H1 (cell line): Measurements from ENCODE around the gene FPGS. TPM values are rescaled to one million over a fixed set of nuclear protein-coding genes. Genes with fewer than 3 reads are reported as not detected.

Experiments used
- CTCF ChIA-PET: fragments of 300-600 bp; sonication (Branson Sonifier 250); formaldehyde crosslinking; loops from one replicate; lab custom pipeline; 2021; ENCODE audit not compliant: partially characterized antibody; lab: Charles Lee
- POLR2A ChIA-PET: fragments of 300-600 bp; sonication (Branson Sonifier 250); formaldehyde crosslinking; loops from one replicate; lab custom pipeline; 2021; ENCODE audit warnings: inconsistent platforms; ENCODE audit not compliant: partially characterized antibody; lab: Charles Lee
- DNase-seq, 2 experiments: peaks; one replicate each; pipeline versions ENCODE4 v3.0.0 to v3.0.0-alpha.2; 2010 to 2022; ENCODE audit warnings: low spot score in 2 of 2, low read depth in 1 of 2, mixed read lengths in 1 of 2
- FAIRE-seq: peaks from 2 replicates; lab custom pipeline; 2011; peaks lifted over from hg19 to GRCh38; lab: Jason Lieb, UNC
- H2AFZ ChIP-seq: 2 replicates; pipeline ENCODE4 v1.8.1; 2012; ENCODE audit warnings: low read length, inconsistent platforms
- H2AK5ac ChIP-seq: 2 replicates; pipeline ENCODE4 v1.6.1; 2013; ENCODE audit warnings: low read depth, low read length
- H2BK120ac ChIP-seq: replicated peaks from 2 replicates; pipeline ENCODE3; 2013; ENCODE audit warnings: low read depth, low read length, inconsistent platforms
- H2BK12ac ChIP-seq: 2 replicates; pipeline ENCODE4 v1.6.1; 2013; ENCODE audit warnings: low read depth, low read length
- H2BK15ac ChIP-seq: 2 replicates; pipeline ENCODE4 v1.6.1; 2013; ENCODE audit warnings: low read length
- H2BK20ac ChIP-seq: 2 replicates; pipeline ENCODE4 v1.6.1; 2013; ENCODE audit warnings: low read length
- H2BK5ac ChIP-seq: 2 replicates; pipeline ENCODE4 v1.6.1; 2013; ENCODE audit warnings: low read depth, low read length
- H3K14ac ChIP-seq: 2 replicates; pipeline ENCODE4 v1.6.1; 2013; ENCODE audit warnings: inconsistent platforms; ENCODE audit not compliant: insufficient read length
- H3K18ac ChIP-seq: 2 replicates; pipeline ENCODE4 v1.6.1; 2013; ENCODE audit warnings: low read length; ENCODE audit errors: extremely low read depth
- H3K23ac ChIP-seq: 2 replicates; pipeline ENCODE4 v1.6.1; 2013; ENCODE audit warnings: inconsistent platforms; ENCODE audit not compliant: insufficient read length
- H3K23me2 ChIP-seq: 2 replicates; pipeline ENCODE4 v1.6.1; 2013; ENCODE audit warnings: low read depth, low read length
- H3K27ac ChIP-seq: 2 replicates; pipeline ENCODE4 v1.6.1; 2011; ENCODE audit warnings: low read depth, low read length, inconsistent platforms
- H3K27me3 ChIP-seq, 4 experiments: replicated peaks in 1 of 4; 1 replicate in 1 of 4; 2 replicates in 3 of 4; pipeline versions ENCODE4 v1.6.1 to v1.8.1; 2011 to 2013; ENCODE audit warnings: low read length in 3 of 4, mild to moderate bottlenecking in 3 of 4, inconsistent platforms in 2 of 4, mixed read lengths in 2 of 4, moderate library complexity in 1 of 4; ENCODE audit not compliant: control insufficient read depth in 3 of 4, insufficient read depth in 3 of 4; ENCODE audit errors: extremely low read depth in 1 of 4
- H3K36me3 ChIP-seq, 4 experiments: 2 replicates each; pipeline versions ENCODE4 v1.6.1 to v1.8.1; 2011 to 2013; ENCODE audit warnings: mild to moderate bottlenecking in 4 of 4, low read length in 3 of 4, moderate library complexity in 2 of 4, control low read depth in 1 of 4, inconsistent platforms in 1 of 4; ENCODE audit not compliant: insufficient read depth in 4 of 4, control insufficient read depth in 2 of 4
- H3K4ac ChIP-seq: replicated peaks from 2 replicates; pipeline ENCODE3; 2013; ENCODE audit warnings: low read length, low read depth, mixed read lengths, inconsistent platforms; ENCODE audit not compliant: insufficient read length
- H3K4me1 ChIP-seq, 4 experiments: replicated peaks in 1 of 4; 1 replicate in 1 of 4; 2 replicates in 3 of 4; pipeline versions ENCODE4 v1.6.1 to v1.8.1; 2011 to 2013; ENCODE audit warnings: low read length in 3 of 4, inconsistent platforms in 2 of 4, mixed read lengths in 1 of 4; ENCODE audit not compliant: insufficient read depth in 4 of 4, control insufficient read depth in 3 of 4
- H3K4me2 ChIP-seq, 2 experiments: 2 replicates each; pipeline versions ENCODE4 v1.6.1 to v1.8.1; 2011 to 2013; ENCODE audit warnings: low read depth in 2 of 2, low read length in 2 of 2, control low read depth in 1 of 2, inconsistent platforms in 1 of 2, mild to moderate bottlenecking in 1 of 2; ENCODE audit not compliant: insufficient read depth in 1 of 2
- H3K4me3 ChIP-seq, 4 experiments: fragments of 200-600, 300-600 bp in 1 of 4; sonication (generic), shearing (Covaris generic), sonication (Bioruptor Twin) in 1 of 4; 2 replicates each; pipeline versions ENCODE4 v1.5.1 to v1.8.1; 2011 to 2016; ENCODE audit warnings: low read length in 4 of 4, low read depth in 3 of 4, control low read depth in 2 of 4, inconsistent platforms in 2 of 4, mild to moderate bottlenecking in 2 of 4, mixed read lengths in 1 of 4, moderate library complexity in 1 of 4; ENCODE audit not compliant: insufficient read depth in 2 of 4; ENCODE audit errors: extremely low read depth in 1 of 4
- H3K56ac ChIP-seq: replicated peaks from 2 replicates; pipeline ENCODE3; 2013; ENCODE audit warnings: low read depth, mild to moderate bottlenecking, mixed read lengths, low read length, inconsistent platforms; ENCODE audit not compliant: insufficient read length
- H3K79me1 ChIP-seq: 2 replicates; pipeline ENCODE4 v1.6.1; 2013; ENCODE audit warnings: low read depth, low read length, control low read depth
- H3K79me2 ChIP-seq, 2 experiments: 2 replicates each; pipeline versions ENCODE4 v1.6.1 to v1.8.1; 2012 to 2013; ENCODE audit warnings: low read length in 2 of 2, mild to moderate bottlenecking in 2 of 2, inconsistent platforms in 1 of 2; ENCODE audit not compliant: insufficient read depth in 2 of 2, control insufficient read depth in 1 of 2
- H3K9ac ChIP-seq, 4 experiments: replicated peaks in 1 of 4; 1 replicate in 1 of 4; 2 replicates in 3 of 4; pipeline versions ENCODE4 v1.6.1 to v1.8.1; 2011 to 2013; ENCODE audit warnings: low read depth in 3 of 4, low read length in 3 of 4, control low read depth in 2 of 4, mild to moderate bottlenecking in 2 of 4, moderate library complexity in 2 of 4, inconsistent platforms in 1 of 4; ENCODE audit errors: extremely low read depth in 1 of 4
- H3K9me3 ChIP-seq, 2 experiments: 2 replicates each; pipeline versions ENCODE4 v1.6.1 to v1.8.1; 2012 to 2013; ENCODE audit warnings: mild to moderate bottlenecking in 2 of 2, moderate library complexity in 2 of 2, control low read depth in 1 of 2, inconsistent platforms in 1 of 2, low read depth in 1 of 2, low read length in 1 of 2, mixed read lengths in 1 of 2; ENCODE audit not compliant: insufficient read depth in 2 of 2
- H4K20me1 ChIP-seq, 2 experiments: replicated peaks in 1 of 2; 2 replicates each; pipeline versions ENCODE3 to v1.8.1; 2011 to 2013; ENCODE audit warnings: inconsistent platforms in 2 of 2, low read length in 2 of 2, mild to moderate bottlenecking in 1 of 2; ENCODE audit not compliant: insufficient read depth in 2 of 2, control insufficient read depth in 1 of 2
- H4K5ac ChIP-seq: 2 replicates; pipeline ENCODE4 v1.6.1; 2013; ENCODE audit warnings: low read length, low read depth, mixed read lengths, inconsistent platforms; ENCODE audit not compliant: insufficient read length
- H4K8ac ChIP-seq: 2 replicates; pipeline ENCODE4 v1.8.0; 2013; ENCODE audit warnings: mild to moderate bottlenecking, moderate library complexity, low read length, inconsistent platforms; ENCODE audit not compliant: insufficient read depth; ENCODE audit errors: extremely low read depth
- H4K91ac ChIP-seq: replicated peaks from 2 replicates; pipeline ENCODE3; 2013; ENCODE audit warnings: low read length, mixed read lengths, inconsistent platforms; ENCODE audit not compliant: insufficient read length
- BRCA1 ChIP-seq: IDR thresholded peaks from 2 replicates; pipeline ENCODE4 v1.6.1; 2012; ENCODE audit warnings: low read depth, low read length, improper control_type of control experiment
- CEBPB ChIP-seq: IDR thresholded peaks from 2 replicates; pipeline ENCODE4 v1.6.1; 2012; ENCODE audit warnings: low read depth, low read length
- EGR1 ChIP-seq: IDR thresholded peaks from 2 replicates; pipeline ENCODE4 v1.6.1; 2011; ENCODE audit warnings: low read depth, low read length, borderline replicate concordance
- JUND ChIP-seq: IDR thresholded peaks from 2 replicates; pipeline ENCODE4 v1.6.1; 2011; ENCODE audit warnings: mild to moderate bottlenecking, improper control_type of control experiment, low read length
- KDM4A ChIP-seq: IDR thresholded peaks from one replicate; pipeline ENCODE4 v1.7.1; 2012; ENCODE audit warnings: low read depth, mild to moderate bottlenecking, moderate library complexity, low read length, inconsistent platforms; ENCODE audit not compliant: severe bottlenecking
- KDM5A ChIP-seq: fragments of 200-600 bp; IDR thresholded peaks from 2 replicates; pipeline ENCODE4 v1.7.1; 2012; ENCODE audit warnings: mild to moderate bottlenecking, low read length, inconsistent platforms, mixed read lengths
- POLR2AphosphoS5 ChIP-seq: IDR thresholded peaks from 2 replicates; pipeline ENCODE4 v1.6.1; 2011; ENCODE audit warnings: low read depth, low read length
- POU5F1 ChIP-seq: IDR thresholded peaks from 2 replicates; pipeline ENCODE4 v1.6.1; 2011; ENCODE audit warnings: low read depth, mild to moderate bottlenecking, low read length, moderate library complexity
- SAP30 ChIP-seq: fragments of 300-600 bp; sonication (generic); IDR thresholded peaks from 2 replicates; pipeline ENCODE4 v1.7.1; 2012; ENCODE audit warnings: low read length, moderate library complexity, mild to moderate bottlenecking, inconsistent platforms; ENCODE audit not compliant: insufficient read depth, insufficient replicate concordance
- SP4 ChIP-seq: IDR thresholded peaks from 2 replicates; pipeline ENCODE4 v1.6.1; 2012; ENCODE audit warnings: low read length, inconsistent platforms
- YY1 ChIP-seq: IDR thresholded peaks from 2 replicates; pipeline ENCODE4 v1.6.1; 2011; ENCODE audit warnings: low read depth, mild to moderate bottlenecking, low read length
- WGBS, 2 experiments: shearing (Covaris generic) in 1 of 2; methylation state at CpG; one replicate each; pipeline versions ENCODE4 v1.1.6 to v1.1.7; 2013 to 2015; ENCODE audit warnings: low lambda C conversion rate in 2 of 2, mixed read lengths in 2 of 2, inconsistent platforms in 1 of 2, low coverage in 1 of 2, missing lambda C conversion rate in 1 of 2; ENCODE audit not compliant: insufficient replicate concordance in 2 of 2, insufficient coverage in 1 of 2, insufficient read length in 1 of 2; ENCODE audit errors: extremely low coverage in 1 of 2, missing lambda C conversion rate in 1 of 2; 5-methylcytosine and 5-hydroxymethylcytosine counted together
- polyA plus RNA-seq, 7 experiments: library from polyadenylated mRNA; depleted of rRNA in 3 of 7; stranded (reverse) in 5 of 7; unstranded in 2 of 7; fragments of >200 nt in 5 of 7; fragments of 200-250 nt in 2 of 7; gene quantifications; 1 replicate in 5 of 7; 2 replicates in 1 of 7; 4 replicates in 1 of 7; pipeline versions ENCODE4 v1.2.1 to v1.2.3, GENCODE V29; 2011 to 2013; ENCODE audit warnings: missing spikeins in 2 of 7, mixed read lengths in 2 of 7
- total RNA-seq: library from RNA; stranded (reverse); fragmentation: NEBNext Ultra II Directional; extraction: Animal tissue kit (Norgen Biotek cat#: 25700); gene quantifications from 2 replicates; pipeline ENCODE4 v1.2.1, GENCODE V29; 2021
- TF ChIP-seq, protein P1 (sequence below): IDR thresholded peaks from 2 replicates; pipeline ENCODE4 v1.6.1; 2011; ENCODE audit warnings: low read depth, mild to moderate bottlenecking, low read length; ENCODE audit not compliant: insufficient read depth

Gene FPGS
- total and polyA plus RNA-seq, 2 of the 8 experiments (the other 6 are each of a cell fraction or from before 2014, with no cell fraction given), result 62.4 to 83.0 TPM

DNA sequence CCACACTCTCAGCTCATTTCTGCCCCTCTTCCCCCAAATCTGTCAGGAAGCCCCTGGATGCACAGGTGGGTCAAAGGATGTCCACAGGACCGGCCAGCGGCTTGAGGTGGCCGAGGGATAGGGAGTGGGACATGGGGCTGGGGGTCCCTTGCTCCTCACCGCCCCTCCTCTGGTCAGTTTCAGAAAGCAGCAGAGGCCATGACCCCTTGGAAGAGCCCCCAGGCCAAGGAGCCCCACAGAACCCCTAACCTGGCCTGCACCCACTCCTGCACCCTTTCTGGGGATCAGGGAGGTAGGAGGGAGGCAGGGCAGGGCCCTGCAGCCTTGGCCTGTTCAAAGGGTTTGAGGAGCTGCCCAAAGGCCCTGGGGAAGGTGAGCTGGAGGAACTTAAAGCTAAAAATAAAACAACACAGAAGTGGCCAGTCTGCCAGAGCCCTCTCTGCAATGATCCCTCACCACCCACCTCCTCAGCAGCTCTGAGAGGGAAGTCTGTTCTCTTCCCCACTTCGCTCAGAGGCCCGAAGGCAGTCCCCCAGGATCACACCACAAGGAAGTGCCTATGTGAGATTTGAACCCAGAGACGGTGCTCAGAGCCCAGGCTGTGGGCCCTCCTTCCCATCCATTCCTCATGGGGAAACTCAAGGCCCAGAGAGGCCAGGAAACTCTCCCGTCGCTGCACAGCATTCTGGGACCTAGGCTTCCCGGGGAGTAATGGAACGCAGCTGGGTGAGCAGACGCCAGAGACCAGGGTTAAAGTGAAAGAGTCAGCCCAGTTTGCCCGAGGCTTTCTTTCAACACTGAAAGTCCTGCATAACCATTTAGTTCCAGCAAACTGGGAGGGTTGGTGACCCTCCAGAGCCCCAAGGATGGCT lies 50.9 kb downstream of the FPGS start:
- WGBS, 2 experiments, result 80% methylated on average over 11 of the region's 13 CpGs; no CpG with 5 or more reads in 1 of the 2 experiments
- CTCF ChIA-PET, result interaction anchor here (0.6 to 6.6 kb wide), 22 partner anchors 9 to 224 kb away, joined by 3 to 50 read pairs (median 4); no protein-coding TSS in a partner anchor
- H3K9ac ChIP-seq, result no peak overlapping the region
- no peak overlapping the region for H2BK120ac ChIP-seq
- H4K20me1 ChIP-seq, result no peaks in the 10 kb centered on the region
- peak overlapping the region; percentile 32; the same call in 1 of the 2 replicates for H3K18ac ChIP-seq
- H2BK12ac ChIP-seq, result 0 out of 2 replicates have a peak overlapping the region, but pooled peaks have one; percentile 27
- H3K9me3 ChIP-seq, result no peaks in the 10 kb centered on the region
- 0 out of 2 replicates have a peak overlapping the region, but pooled peaks have one; percentile 60 for H2BK5ac ChIP-seq
- no peaks in the 10 kb centered on the region for H3K36me3 ChIP-seq
- no peak overlapping the region for H2AFZ ChIP-seq
- no peaks in the 10 kb centered on the region; the same call in 1 of the 2 replicates for H3K23me2 ChIP-seq
- H2BK20ac ChIP-seq, result no peak overlapping the region
- no peaks in the 10 kb centered on the region for H3K79me1 ChIP-seq
- peaks cover 0 to 10% (median 6%) of the 10 kb centered on the region in 4 experiments; a peak in 5 of 7 replicates for H3K4me1 ChIP-seq
- H4K5ac ChIP-seq, result no peak overlapping the region
- POLR2A ChIA-PET, result interaction anchor here (1.0 to 3.2 kb wide), 11 partner anchors 8 to 66 kb away, joined by 3 to 16 read pairs (median 5); no protein-coding TSS in a partner anchor
- H4K91ac ChIP-seq, result no peak overlapping the region
- no peak overlapping the region for H3K56ac ChIP-seq
- H2BK15ac ChIP-seq, result no peak overlapping the region
- DNase-seq (no peak), FAIRE-seq (no peak)
- no peak overlapping the region for H2AK5ac ChIP-seq
- peak overlapping the region in 1 of 2 experiments; percentile 17; a peak in 1 of 4 replicates for H3K4me2 ChIP-seq
- H3K23ac ChIP-seq, result no peak overlapping the region
- no peak overlapping the region for H3K14ac ChIP-seq
- H4K8ac ChIP-seq, result no peak overlapping the region
- no peaks in the 10 kb centered on the region for H3K79me2 ChIP-seq
- H3K4ac ChIP-seq, result no peak overlapping the region
- H3K4me3 ChIP-seq, result no peak overlapping the region
- H3K27me3 ChIP-seq, result no peaks in the 10 kb centered on the region
- no peak overlapping the region for H3K27ac ChIP-seq
- TF ChIP-seq SAP30 (no peak), POU5F1 (no peak), EGR1 (no peak), KDM5A (no peak), SP4 (no peak), CEBPB (no peak), BRCA1 (no peak), YY1 (no peak), KDM4A (no peak), POLR2AphosphoS5 (no peak), JUND (no peak)
- TF ChIP-seq, protein P1, sequence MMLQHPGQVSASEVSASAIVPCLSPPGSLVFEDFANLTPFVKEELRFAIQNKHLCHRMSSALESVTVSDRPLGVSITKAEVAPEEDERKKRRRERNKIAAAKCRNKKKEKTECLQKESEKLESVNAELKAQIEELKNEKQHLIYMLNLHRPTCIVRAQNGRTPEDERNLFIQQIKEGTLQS, result no peak
